ENCODE results near the gene CUL5. TPM values are rescaled to one million over a fixed set of nuclear protein-coding genes. Genes with fewer than 3 reads are reported as not detected.
A peak's percentile ranks its signal among the peaks of the same experiment; 100 is the strongest.

Gene CUL5
- total RNA-seq, 4 donors from 2014 or later: 23.8 to 33.6 (median 27.7) TPM

DNA sequence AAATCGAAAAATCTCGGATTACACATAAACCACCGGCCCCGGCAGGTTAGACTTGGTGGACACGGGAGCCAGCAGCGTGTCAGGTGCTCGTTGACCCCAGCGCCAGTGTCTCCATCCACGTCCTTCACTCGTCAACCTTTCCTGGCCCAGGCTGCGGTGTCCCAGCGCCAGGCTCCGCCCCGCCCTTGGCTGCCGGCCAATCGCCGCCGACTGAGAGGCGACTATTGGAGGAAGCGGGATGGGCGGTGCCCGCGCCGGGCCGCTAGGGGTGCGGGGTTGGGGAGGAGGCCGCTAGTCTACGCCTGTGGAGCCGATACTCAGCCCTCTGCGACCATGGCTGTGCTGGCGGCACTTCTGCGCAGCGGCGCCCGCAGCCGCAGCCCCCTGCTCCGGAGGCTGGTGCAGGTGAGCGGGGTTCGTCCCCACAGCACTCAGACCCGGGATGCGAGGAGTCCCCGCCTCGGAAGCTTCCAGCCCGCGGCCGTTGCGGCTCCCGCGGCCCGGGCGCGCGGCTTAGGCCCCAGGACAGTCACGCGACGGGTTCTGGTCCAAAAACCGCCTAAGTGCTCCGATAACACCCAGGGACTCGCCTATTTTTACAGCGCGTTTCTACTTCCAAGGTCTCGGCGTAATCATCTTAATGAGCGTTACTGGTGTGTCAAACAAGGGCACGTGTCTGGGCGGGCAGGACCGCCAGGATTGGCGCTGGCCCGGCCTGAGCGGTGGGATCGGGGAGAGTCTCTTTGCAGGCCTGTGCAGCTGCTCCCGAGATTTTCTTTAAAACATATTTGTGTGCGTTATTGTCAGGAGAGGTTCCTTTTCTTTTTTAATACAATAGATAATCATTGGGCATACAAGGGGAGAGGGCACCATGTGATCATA, 112.8 kb downstream of the CUL5 start, which contains the start of gene ACAT1:
ACAT1 (plus strand) TSS at position 294 of the 882 bp plus-strand sequence; CDS start at position 334, 40 bp downstream.
- TF ChIP-seq, protein P1, sequence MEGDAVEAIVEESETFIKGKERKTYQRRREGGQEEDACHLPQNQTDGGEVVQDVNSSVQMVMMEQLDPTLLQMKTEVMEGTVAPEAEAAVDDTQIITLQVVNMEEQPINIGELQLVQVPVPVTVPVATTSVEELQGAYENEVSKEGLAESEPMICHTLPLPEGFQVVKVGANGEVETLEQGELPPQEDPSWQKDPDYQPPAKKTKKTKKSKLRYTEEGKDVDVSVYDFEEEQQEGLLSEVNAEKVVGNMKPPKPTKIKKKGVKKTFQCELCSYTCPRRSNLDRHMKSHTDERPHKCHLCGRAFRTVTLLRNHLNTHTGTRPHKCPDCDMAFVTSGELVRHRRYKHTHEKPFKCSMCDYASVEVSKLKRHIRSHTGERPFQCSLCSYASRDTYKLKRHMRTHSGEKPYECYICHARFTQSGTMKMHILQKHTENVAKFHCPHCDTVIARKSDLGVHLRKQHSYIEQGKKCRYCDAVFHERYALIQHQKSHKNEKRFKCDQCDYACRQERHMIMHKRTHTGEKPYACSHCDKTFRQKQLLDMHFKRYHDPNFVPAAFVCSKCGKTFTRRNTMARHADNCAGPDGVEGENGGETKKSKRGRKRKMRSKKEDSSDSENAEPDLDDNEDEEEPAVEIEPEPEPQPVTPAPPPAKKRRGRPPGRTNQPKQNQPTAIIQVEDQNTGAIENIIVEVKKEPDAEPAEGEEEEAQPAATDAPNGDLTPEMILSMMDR (IDR thresholded peaks at IDR 0.05): peak; percentile 36 to 79 (median 49)
- TF ChIP-seq EP300 (IDR thresholded peaks at IDR 0.05; ENCODE audit: low read depth): no peak
- peak; percentile 92 for TF ChIP-seq POLR2A (IDR thresholded peaks at IDR 0.05)
- peak; percentile 94 to 95 (median 94) for TF ChIP-seq POLR2AphosphoS5 (IDR thresholded peaks at IDR 0.05)
- peak within 1 kb of the TSS; percentile 64 to 80 (median 76) for H3K4me3 ChIP-seq
- peak within 1 kb of the TSS; percentile 93 to 96 (median 96) for H3K27ac ChIP-seq
- H3K36me3 ChIP-seq: no peaks in the 10 kb centered on the region
- peaks cover 9 to 39% (median 27%) of the 10 kb centered on the region in 4 donors for H3K4me1 ChIP-seq
- intact Hi-C loops (cut with DNase I; ENCODE audit: low total_unique reads): no loop called here
- in situ Hi-C loops (cut with MboI; ENCODE audit: low pct_ligation_motif_present in 1 of 4, low pct_unique_long_range_greater_than_20kb in 1 of 4, low sequenced_read_pairs in 3 of 4): loop anchor here in 1 of 4 donors (10.0 kb wide), 2 partner anchors 103 to 533 kb away; partner anchors contain the start of genes ATM and NPAT
- H3K27me3 ChIP-seq: no peaks in the 10 kb centered on the region
- DNase-seq: peak; percentile 99
- H3K9me3 ChIP-seq: no peaks in the 10 kb centered on the region
- WGBS, 2 donors (ENCODE audit: low coverage in 1 of 2): 1% methylated on average over 65 of the region's 73 CpGs; no CpG with 5 or more reads in 1 of the 2 donors

DNA sequence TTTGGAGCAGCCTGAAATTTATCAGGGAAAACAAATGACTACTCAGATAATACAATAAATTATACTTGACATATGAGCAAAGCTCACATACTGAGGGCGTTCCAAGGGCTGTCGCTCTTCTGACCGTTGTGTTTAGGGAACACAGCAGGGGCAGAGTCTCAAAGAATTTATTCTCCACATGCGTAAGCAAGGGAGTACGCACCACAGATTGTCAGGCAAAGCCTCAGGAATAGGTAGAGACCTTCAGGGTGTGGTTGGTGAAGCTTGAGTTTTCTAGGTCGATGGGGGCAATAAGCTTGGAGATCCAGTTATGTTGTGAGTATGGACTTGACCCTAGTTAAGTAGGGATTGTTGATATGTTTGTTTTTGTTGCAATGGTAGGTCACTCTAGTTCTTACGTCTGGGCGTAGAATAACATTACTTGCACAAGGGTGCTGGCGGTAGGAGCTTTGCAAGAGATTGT, 113.5 kb downstream of the CUL5 start:
- Histone ChIP-seq H3K27ac (peak overlapping the region; percentile 93 to 96 (median 96)), H3K27me3 (no peaks in the 10 kb centered on the region), H3K4me1 (peaks cover 9 to 39% (median 27%) of the 10 kb centered on the region in 4 donors), H3K36me3 (no peaks in the 10 kb centered on the region), H3K9me3 (no peaks in the 10 kb centered on the region), H3K4me3 (peak overlapping the region; percentile 64 to 80 (median 76))
- peak; percentile 51 for DNase-seq
- in situ Hi-C loops (cut with MboI; ENCODE audit: low pct_ligation_motif_present in 1 of 4, low pct_unique_long_range_greater_than_20kb in 1 of 4, low sequenced_read_pairs in 3 of 4) (loop anchor here in 1 of 4 donors (10.0 kb wide), 2 partner anchors 103 to 533 kb away; partner anchors contain the start of genes ATM and NPAT), intact Hi-C loops (cut with DNase I; ENCODE audit: low total_unique reads) (no loop called here)
- 34 to 42% methylated on average over 3 to 9 of the region's 9 CpGs for WGBS, 2 donors (ENCODE audit: low coverage in 1 of 2)
- TF ChIP-seq POLR2AphosphoS5 (IDR thresholded peaks at IDR 0.05) (peak; percentile 4 to 55 (median 10)), POLR2A (IDR thresholded peaks at IDR 0.05) (no peak), EP300 (IDR thresholded peaks at IDR 0.05; ENCODE audit: low read depth) (no peak)
- TF ChIP-seq, protein P1 (IDR thresholded peaks at IDR 0.05): no peak

DNA sequence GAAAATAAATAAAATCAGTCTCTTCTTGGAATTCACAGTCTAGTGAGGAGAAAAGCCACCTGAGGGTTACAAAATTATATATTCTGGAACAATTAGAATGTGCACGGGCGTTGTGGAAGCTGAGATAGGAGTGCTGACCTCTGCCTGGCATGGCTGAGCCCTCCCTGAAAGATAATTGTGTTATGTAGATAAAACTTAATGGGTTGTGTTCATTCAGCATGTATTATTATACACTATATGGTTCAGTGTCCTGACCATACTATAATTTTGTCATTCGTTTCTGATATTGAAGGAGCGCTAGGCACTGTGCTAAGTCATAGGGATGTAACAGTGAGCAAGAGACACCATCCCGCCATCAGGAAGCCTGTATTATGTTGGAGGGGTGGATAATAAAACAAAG, 116.4 kb downstream of the CUL5 start:
- Histone ChIP-seq H3K27ac (no peak overlapping the region), H3K9me3 (no peaks in the 10 kb centered on the region), H3K4me1 (peaks cover 9 to 39% (median 27%) of the 10 kb centered on the region in 4 donors), H3K36me3 (no peaks in the 10 kb centered on the region), H3K4me3 (no peak overlapping the region), H3K27me3 (no peaks in the 10 kb centered on the region)
- no peak for DNase-seq
- in situ Hi-C loops (cut with MboI; ENCODE audit: low pct_ligation_motif_present in 1 of 4, low pct_unique_long_range_greater_than_20kb in 1 of 4, low sequenced_read_pairs in 3 of 4) (loop anchor here in 3 of 4 donors (10.0 to 25.0 kb wide), 4 partner anchors 100 to 537 kb away; partner anchors contain the start of genes ATM (in 1 of the 3), DDX10 (in 1 of the 3), NPAT (in 1 of the 3) and POGLUT3 (in 1 of the 3)), intact Hi-C loops (cut with DNase I; ENCODE audit: low total_unique reads) (no loop called here)
- 87 to 91% methylated on average over 3 to 5 of the region's 5 CpGs for WGBS, 2 donors (ENCODE audit: low coverage in 1 of 2)
- no peak for TF ChIP-seq POLR2AphosphoS5 (IDR thresholded peaks at IDR 0.05)
- TF ChIP-seq EP300 (IDR thresholded peaks at IDR 0.05; ENCODE audit: low read depth): no peak
- no peak for TF ChIP-seq POLR2A (IDR thresholded peaks at IDR 0.05)
- TF ChIP-seq, protein P1 (IDR thresholded peaks at IDR 0.05): no peak

DNA sequence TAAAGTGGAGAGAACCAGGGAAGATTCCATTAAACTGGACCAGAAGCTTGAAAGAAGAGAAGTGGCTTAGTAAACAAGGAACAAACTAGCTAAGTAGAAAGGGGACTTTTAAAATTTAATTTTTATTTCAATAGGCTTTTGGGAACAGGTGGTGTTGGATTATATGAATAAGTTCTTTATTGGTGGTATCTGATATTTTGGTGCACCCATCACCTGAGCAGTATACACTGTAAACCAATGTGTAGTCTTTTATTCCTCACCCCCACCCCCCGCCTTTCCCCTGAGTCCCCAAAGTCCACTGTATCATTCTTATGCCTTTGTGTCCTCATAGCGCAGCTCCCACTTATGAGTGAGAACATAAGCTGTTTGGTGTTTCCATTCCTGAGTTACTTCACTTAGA, 120.1 kb downstream of the CUL5 start:
- Histone ChIP-seq H3K4me3 (no peak overlapping the region), H3K27ac (no peak overlapping the region), H3K9me3 (no peaks in the 10 kb centered on the region), H3K4me1 (peaks cover 3 to 14% (median 8%) of the 10 kb centered on the region in 4 donors), H3K27me3 (no peaks in the 10 kb centered on the region), H3K36me3 (peaks cover 0 to 9% (median 2%) of the 10 kb centered on the region in 4 donors)
- WGBS, 2 donors (ENCODE audit: low coverage in 1 of 2): 100% methylated on average over 2 of the region's 2 CpGs
- TF ChIP-seq EP300 (IDR thresholded peaks at IDR 0.05; ENCODE audit: low read depth): no peak
- no peak for TF ChIP-seq POLR2A (IDR thresholded peaks at IDR 0.05)
- TF ChIP-seq POLR2AphosphoS5 (IDR thresholded peaks at IDR 0.05): no peak
- TF ChIP-seq, protein P1 (IDR thresholded peaks at IDR 0.05): no peak
- in situ Hi-C loops (cut with MboI; ENCODE audit: low pct_ligation_motif_present in 1 of 4, low pct_unique_long_range_greater_than_20kb in 1 of 4, low sequenced_read_pairs in 3 of 4): loop anchor here in 3 of 4 donors (10.0 to 25.0 kb wide), 4 partner anchors 96 to 534 kb away; partner anchors contain the start of genes ATM (in 1 of the 3), DDX10 (in 1 of the 3), NPAT (in 1 of the 3) and POGLUT3 (in 1 of the 3)
- no peak for DNase-seq
- intact Hi-C loops (cut with DNase I; ENCODE audit: low total_unique reads): no loop called here
